Measurements from ENCODE around the gene KCNK10.

DNA sequence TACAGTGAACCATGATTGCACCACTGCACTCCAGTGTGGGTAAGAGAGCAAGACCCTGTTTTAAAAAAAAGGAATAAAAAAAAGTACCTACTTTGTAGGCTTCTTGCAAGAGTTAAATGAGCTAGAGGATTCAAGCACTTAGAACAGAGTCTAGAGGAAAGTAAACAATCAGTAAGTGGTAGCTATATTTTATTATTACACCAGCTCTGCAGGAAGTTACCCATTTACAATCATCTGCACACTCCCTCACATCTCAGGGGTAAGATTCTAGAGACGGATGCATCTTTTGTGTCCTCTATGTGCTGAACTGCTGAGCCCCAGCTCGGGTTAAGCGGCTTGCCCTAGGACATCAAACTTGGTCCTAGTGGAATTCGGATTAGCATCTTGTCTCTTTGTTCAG lies 67.3 kb downstream of the KCNK10 start:
- TF ChIP-seq, protein P1, sequence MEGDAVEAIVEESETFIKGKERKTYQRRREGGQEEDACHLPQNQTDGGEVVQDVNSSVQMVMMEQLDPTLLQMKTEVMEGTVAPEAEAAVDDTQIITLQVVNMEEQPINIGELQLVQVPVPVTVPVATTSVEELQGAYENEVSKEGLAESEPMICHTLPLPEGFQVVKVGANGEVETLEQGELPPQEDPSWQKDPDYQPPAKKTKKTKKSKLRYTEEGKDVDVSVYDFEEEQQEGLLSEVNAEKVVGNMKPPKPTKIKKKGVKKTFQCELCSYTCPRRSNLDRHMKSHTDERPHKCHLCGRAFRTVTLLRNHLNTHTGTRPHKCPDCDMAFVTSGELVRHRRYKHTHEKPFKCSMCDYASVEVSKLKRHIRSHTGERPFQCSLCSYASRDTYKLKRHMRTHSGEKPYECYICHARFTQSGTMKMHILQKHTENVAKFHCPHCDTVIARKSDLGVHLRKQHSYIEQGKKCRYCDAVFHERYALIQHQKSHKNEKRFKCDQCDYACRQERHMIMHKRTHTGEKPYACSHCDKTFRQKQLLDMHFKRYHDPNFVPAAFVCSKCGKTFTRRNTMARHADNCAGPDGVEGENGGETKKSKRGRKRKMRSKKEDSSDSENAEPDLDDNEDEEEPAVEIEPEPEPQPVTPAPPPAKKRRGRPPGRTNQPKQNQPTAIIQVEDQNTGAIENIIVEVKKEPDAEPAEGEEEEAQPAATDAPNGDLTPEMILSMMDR (IDR thresholded peaks at IDR 0.05), result no peak
- TF ChIP-seq POLR2A (IDR thresholded peaks at IDR 0.05), result no peak
- TF ChIP-seq EP300 (IDR thresholded peaks at IDR 0.05), result no peak

Measured in ovary (tissue), 3 donors.